BLaER1 treated with 17β-estradiol and CSF1 and Interleukin-3, amounts not matched to agents 10 nM and 100 nM (cell line): Measurements from ENCODE around the gene THOC6.

Experiments used
- H3K27ac ChIP-seq, 11 experiments: shearing (Covaris generic); formaldehyde crosslinking; 2 replicates each; pipeline ENCODE4 v1.8.1; 2022
- H3K27me3 ChIP-seq, 11 experiments: shearing (Covaris generic); formaldehyde crosslinking; 2 replicates each; pipeline ENCODE4 v1.8.1; 2022
- H3K36me3 ChIP-seq, 11 experiments: shearing (Covaris generic); formaldehyde crosslinking; 2 replicates each; pipeline ENCODE4 v1.8.1; 2022
- H3K4me1 ChIP-seq, 10 experiments: shearing (Covaris generic); formaldehyde crosslinking; 2 replicates each; pipeline ENCODE4 v1.8.1; 2022
- H3K4me2 ChIP-seq, 11 experiments: shearing (Covaris generic); formaldehyde crosslinking; 2 replicates each; pipeline ENCODE4 v1.8.1; 2022
- H3K4me3 ChIP-seq, 10 experiments: shearing (Covaris generic); formaldehyde crosslinking; 2 replicates each; pipeline ENCODE4 v1.8.1; 2022
- H3K9ac ChIP-seq, 11 experiments: shearing (Covaris generic); formaldehyde crosslinking; 2 replicates each; pipeline ENCODE4 v1.8.1; 2022
- H3K9me3 ChIP-seq, 11 experiments: shearing (Covaris generic); formaldehyde crosslinking; replicated peaks in 1 of 11; 2 replicates each; pipeline ENCODE4 v1.8.1; 2022
- H4K20me1 ChIP-seq, 11 experiments: shearing (Covaris generic); formaldehyde crosslinking; 2 replicates each; pipeline ENCODE4 v1.8.1; 2022
- Cebpa-rat ChIP-seq, 11 experiments: shearing (Covaris generic); IDR thresholded peaks; 2 replicates each; pipeline ENCODE4 v1.8.1; 2022

The THOC6 gene

GRCh38 chr16:2980227-2981176, 43.3 kb upstream of the THOC6 start, which contains the start of gene PKMYT1:
Gene PKMYT1, minus strand, starts transcription at chr16:2980446. Its CDS starts 789 bp downstream, at chr16:2979657.
- peaks cover 34 to 84% (median 80%) of the 10 kb centered on the region in 10 experiments for H3K4me1 ChIP-seq
- 0 out of 22 replicates have a peak, but pooled peaks cover 0 to 3% (median 0%) of the 10 kb centered on the region in 11 experiments for H3K27me3 ChIP-seq
- TF ChIP-seq Cebpa-rat (IDR thresholded peaks at IDR 0.05), result no peak
- peak within 1 kb of the TSS; percentile 83 to 96 (median 94) for H3K27ac ChIP-seq
- H3K4me2 ChIP-seq, result peak within 1 kb of the TSS; percentile 89 to 99 (median 96)
- peaks cover 0 to 33% (median 28%) of the 10 kb centered on the region in 11 experiments; a peak in 17 of 22 replicates for H4K20me1 ChIP-seq
- H3K4me3 ChIP-seq, result peak within 1 kb of the TSS; percentile 61 to 94 (median 86)
- no peaks in the 10 kb centered on the region for H3K9me3 ChIP-seq
- peak within 1 kb of the TSS; percentile 86 to 95 (median 92) for H3K9ac ChIP-seq
- peaks cover 0 to 33% (median 26%) of the 10 kb centered on the region in 11 experiments; a peak in 12 of 22 replicates for H3K36me3 ChIP-seq

GRCh38 chr16:2981177-2981898, 42.5 kb upstream of the THOC6 start:
- TF ChIP-seq Cebpa-rat (IDR thresholded peaks at IDR 0.05), result no peak
- H3K4me2 ChIP-seq, result peak overlapping the region; percentile 89 to 99 (median 96)
- H4K20me1 ChIP-seq, result peaks cover 0 to 25% (median 19%) of the 10 kb centered on the region in 11 experiments; a peak in 17 of 22 replicates
- no peaks in the 10 kb centered on the region for H3K9me3 ChIP-seq
- H3K9ac ChIP-seq, result peak overlapping the region; percentile 86 to 95 (median 92)
- H3K4me1 ChIP-seq, result peaks cover 30 to 75% (median 73%) of the 10 kb centered on the region in 10 experiments
- peak overlapping the region; percentile 61 to 94 (median 86); a peak in 18 of 20 replicates for H3K4me3 ChIP-seq
- H3K27me3 ChIP-seq, result 0 out of 22 replicates have a peak, but pooled peaks cover 0 to 3% (median 0%) of the 10 kb centered on the region in 11 experiments
- peaks cover 0 to 25% (median 19%) of the 10 kb centered on the region in 11 experiments; a peak in 10 of 22 replicates for H3K36me3 ChIP-seq
- peak overlapping the region; percentile 83 to 96 (median 94); a peak in 19 of 22 replicates for H3K27ac ChIP-seq

- H4K20me1 ChIP-seq, result peaks cover 0 to 19% (median 14%) of the 10 kb centered on the region in 11 experiments; a peak in 16 of 22 replicates
- peaks cover 0 to 19% (median 14%) of the 10 kb centered on the region in 11 experiments; a peak in 10 of 22 replicates for H3K36me3 ChIP-seq
- no peaks in the 10 kb centered on the region for H3K9me3 ChIP-seq
- H3K4me3 ChIP-seq, result no peak overlapping the region
- peaks cover 30 to 74% (median 71%) of the 10 kb centered on the region in 10 experiments for H3K4me1 ChIP-seq
- TF ChIP-seq Cebpa-rat (IDR thresholded peaks at IDR 0.05), result no peak
- 0 out of 22 replicates have a peak, but pooled peaks cover 0 to 3% (median 0%) of the 10 kb centered on the region in 11 experiments for H3K27me3 ChIP-seq
- H3K27ac ChIP-seq, result no peak overlapping the region; a peak in 1 of 22 replicates
- peak overlapping the region in 5 of 11 experiments; percentile 22 to 95 (median 91); a peak in 8 of 22 replicates for H3K9ac ChIP-seq
- peak overlapping the region in 10 of 11 experiments; percentile 89 to 99 (median 96); a peak in 17 of 22 replicates for H3K4me2 ChIP-seq
Measured at GRCh38 chr16:2981899-2982250, 42.0 kb upstream of the THOC6 start.

GRCh38 chr16:2982402-2982801, 41.4 kb upstream of the THOC6 start:
- no peaks in the 10 kb centered on the region for H3K9me3 ChIP-seq
- peak overlapping the region in 10 of 11 experiments; percentile 75 to 99 (median 88); a peak in 17 of 22 replicates for H3K4me2 ChIP-seq
- 0 out of 22 replicates have a peak, but pooled peaks cover 0 to 3% (median 0%) of the 10 kb centered on the region in 11 experiments for H3K27me3 ChIP-seq
- 0 out of 22 replicates have a peak overlapping the region, but pooled peaks of 2 of the 11 experiments have one; percentile 29 to 35 for H3K9ac ChIP-seq
- no peak overlapping the region for H3K4me3 ChIP-seq
- peaks cover 0 to 14% (median 8%) of the 10 kb centered on the region in 11 experiments; a peak in 9 of 22 replicates for H3K36me3 ChIP-seq
- peaks cover 30 to 74% (median 66%) of the 10 kb centered on the region in 10 experiments for H3K4me1 ChIP-seq
- H4K20me1 ChIP-seq, result peaks cover 0 to 16% (median 10%) of the 10 kb centered on the region in 11 experiments; a peak in 14 of 22 replicates
- no peak for TF ChIP-seq Cebpa-rat (IDR thresholded peaks at IDR 0.05)
- H3K27ac ChIP-seq, result no peak overlapping the region

GRCh38 chr16:2983706-2984136, 40.1 kb upstream of the THOC6 start:
- Histone ChIP-seq H3K9ac (peak overlapping the region; percentile 39 to 60 (median 54); a peak in 17 of 22 replicates), H3K27ac (peak overlapping the region in 1 of 11 experiments; percentile 16; a peak in 1 of 22 replicates), H3K4me1 (peaks cover 30 to 63% (median 52%) of the 10 kb centered on the region in 10 experiments), H3K9me3 (no peaks in the 10 kb centered on the region), H3K27me3 (peaks cover 0 to 4% (median 0%) of the 10 kb centered on the region in 11 experiments; a peak in 1 of 22 replicates), H3K4me3 (peak overlapping the region in 9 of 10 experiments; percentile 29 to 55 (median 43); a peak in 12 of 20 replicates), H3K36me3 (peaks cover 0 to 3% (median 0%) of the 10 kb centered on the region in 11 experiments; a peak in 2 of 22 replicates), H4K20me1 (peaks cover 0 to 8% (median 0%) of the 10 kb centered on the region in 11 experiments; a peak in 6 of 22 replicates), H3K4me2 (peak overlapping the region; percentile 75 to 99 (median 87))
- no peak for TF ChIP-seq Cebpa-rat (IDR thresholded peaks at IDR 0.05)

GRCh38 chr16:2985462-2985861, 38.4 kb upstream of the THOC6 start:
- Histone ChIP-seq H3K27ac (no peak overlapping the region), H4K20me1 (peaks cover 0 to 3% (median 0%) of the 10 kb centered on the region in 11 experiments; a peak in 5 of 22 replicates), H3K9ac (peak overlapping the region in 1 of 11 experiments; percentile 1; a peak in 1 of 22 replicates), H3K4me2 (no peak overlapping the region), H3K9me3 (no peaks in the 10 kb centered on the region), H3K4me1 (peaks cover 23 to 51% (median 41%) of the 10 kb centered on the region in 10 experiments), H3K4me3 (no peak overlapping the region), H3K36me3 (no peaks in the 10 kb centered on the region), H3K27me3 (peaks cover 8 to 22% (median 9%) of the 10 kb centered on the region in 11 experiments; a peak in 20 of 22 replicates)
- TF ChIP-seq Cebpa-rat (IDR thresholded peaks at IDR 0.05), result no peak

- Histone ChIP-seq H3K9me3 (no peaks in the 10 kb centered on the region), H3K4me2 (peak overlapping the region in 1 of 11 experiments; percentile 21; a peak in 1 of 22 replicates), H3K9ac (peak overlapping the region in 3 of 11 experiments; percentile 1 to 33 (median 19); a peak in 3 of 22 replicates), H4K20me1 (peaks cover 0 to 7% (median 0%) of the 10 kb centered on the region in 11 experiments; a peak in 5 of 22 replicates), H3K4me1 (peaks cover 21 to 47% (median 38%) of the 10 kb centered on the region in 10 experiments), H3K27me3 (peaks cover 13 to 26% (median 14%) of the 10 kb centered on the region in 11 experiments; a peak in 20 of 22 replicates), H3K27ac (no peak overlapping the region), H3K36me3 (no peaks in the 10 kb centered on the region), H3K4me3 (no peak overlapping the region)
- no peak for TF ChIP-seq Cebpa-rat (IDR thresholded peaks at IDR 0.05)
Measured at GRCh38 chr16:2985893-2986355, 37.9 kb upstream of the THOC6 start.
